SK-N-SH treated with all-trans-retinoic acid at 6 μM for 48 hours (cell line): ENCODE results near the gene SMYD3.

Experiments
- ATAC-seq: fragments of 200-7000 bp; cut with Tn5 transposase; 3 replicates; pipeline ENCODE4 v1.9.1; 2020; ENCODE audit warnings: mild to moderate bottlenecking, moderate library complexity
- ARNTL ChIP-seq: fragments of 450-650 bp; formaldehyde crosslinking; IDR thresholded peaks from 2 replicates; pipeline ENCODE4 v1.5.0; 2020; ENCODE audit warnings: low read depth, mild to moderate bottlenecking, moderate library complexity, borderline replicate concordance
- BACH2 ChIP-seq: fragments of 250-450 bp; sonication (Bioruptor Pico); IDR thresholded peaks from 2 replicates; pipeline ENCODE4 v1.9.0; 2021; ENCODE audit warnings: mild to moderate bottlenecking, borderline replicate concordance
- CSDC2 ChIP-seq: fragments of 250-450 bp; sonication (Bioruptor Pico); IDR thresholded peaks from 2 replicates; pipeline ENCODE4 v1.5.0; 2020; ENCODE audit warnings: mild to moderate bottlenecking, moderate library complexity
- CSRNP3 ChIP-seq: fragments of 250-450 bp; sonication (Bioruptor Pico); IDR thresholded peaks from 2 replicates; pipeline ENCODE4 v1.5.1; 2021; ENCODE audit warnings: mild to moderate bottlenecking, moderate library complexity
- ESRRG ChIP-seq: fragments of 250-450 bp; sonication (Bioruptor Pico); IDR thresholded peaks from 2 replicates; pipeline ENCODE4 v1.6.1; 2021; ENCODE audit warnings: mild to moderate bottlenecking
- GLIS3 ChIP-seq: fragments of 250-450 bp; sonication (Bioruptor Pico); IDR thresholded peaks from 2 replicates; pipeline ENCODE4 v1.5.0; 2020; ENCODE audit warnings: mild to moderate bottlenecking, moderate library complexity
- ISL1 ChIP-seq: fragments of 250-450 bp; sonication (Bioruptor Pico); IDR thresholded peaks from 2 replicates; pipeline ENCODE4 v2.1.2; 2022; ENCODE audit warnings: mild to moderate bottlenecking, moderate library complexity
- OSR1 ChIP-seq: fragments of 250-450 bp; sonication (Bioruptor Pico); IDR thresholded peaks from 2 replicates; pipeline ENCODE4 v1.8.0; 2022; ENCODE audit warnings: moderate library complexity, mild to moderate bottlenecking, inconsistent platforms
- POU6F1 ChIP-seq: fragments of 250-450 bp; sonication (Bioruptor Pico); IDR thresholded peaks from 2 replicates; pipeline ENCODE4 v1.8.0; 2021; ENCODE audit warnings: low read depth, mild to moderate bottlenecking, moderate library complexity, borderline replicate concordance
- PPARA ChIP-seq: fragments of 250-450 bp; sonication (Bioruptor Pico); IDR thresholded peaks from 2 replicates; pipeline ENCODE4 v1.5.0; 2020; ENCODE audit warnings: mild to moderate bottlenecking, borderline replicate concordance
- RARB ChIP-seq: fragments of 250-450 bp; sonication (Bioruptor Pico); IDR thresholded peaks from 2 replicates; pipeline ENCODE4 v1.8.0; 2021; ENCODE audit warnings: mild to moderate bottlenecking, moderate library complexity
- SNAI2 ChIP-seq: fragments of 250-450 bp; sonication (Bioruptor Pico); IDR thresholded peaks from 2 replicates; pipeline ENCODE4 v1.5.0; 2020; ENCODE audit warnings: mild to moderate bottlenecking, moderate library complexity
- TCF4 ChIP-seq: fragments of 250-450 bp; sonication (Bioruptor Pico); IDR thresholded peaks from 2 replicates; pipeline ENCODE4 v1.8.0; 2021; ENCODE audit warnings: mild to moderate bottlenecking, moderate library complexity, borderline replicate concordance
- TOX ChIP-seq: fragments of 250-450 bp; sonication (Bioruptor Pico); IDR thresholded peaks from 2 replicates; pipeline ENCODE4 v1.8.0; 2021; ENCODE audit warnings: mild to moderate bottlenecking, moderate library complexity, borderline replicate concordance
- ZFP3 ChIP-seq: fragments of 250-450 bp; sonication (Bioruptor Pico); IDR thresholded peaks from 2 replicates; pipeline ENCODE4 v1.5.0; 2020; ENCODE audit warnings: mild to moderate bottlenecking, moderate library complexity
- ZFP30 ChIP-seq: fragments of 450-650 bp; formaldehyde crosslinking; IDR thresholded peaks from 2 replicates; pipeline ENCODE4 v1.5.0; 2022; ENCODE audit warnings: mild to moderate bottlenecking, moderate library complexity
- ZNF565 ChIP-seq: fragments of 450-650 bp; formaldehyde crosslinking; conservative IDR thresholded peaks from 2 replicates; pipeline ENCODE4 v1.5.0; 2020; ENCODE audit warnings: low read depth, mild to moderate bottlenecking, moderate library complexity
- ZNF70 ChIP-seq: fragments of 450-650 bp; formaldehyde crosslinking; IDR thresholded peaks from 2 replicates; pipeline ENCODE4 v1.5.0; 2020; ENCODE audit warnings: mild to moderate bottlenecking, moderate library complexity
- ZNF8 ChIP-seq: fragments of 450-650 bp; formaldehyde crosslinking; IDR thresholded peaks from 2 replicates; pipeline ENCODE4 v1.5.0; 2020; ENCODE audit warnings: mild to moderate bottlenecking, moderate library complexity
- TF ChIP-seq, protein P1 (sequence below): fragments of 250-450 bp; sonication (Bioruptor Pico); IDR thresholded peaks from 2 replicates; pipeline ENCODE4 v1.8.0; 2020; ENCODE audit warnings: mild to moderate bottlenecking, moderate library complexity, borderline replicate concordance
- TF ChIP-seq, protein P2 (sequence below): fragments of 250-450 bp; sonication (Bioruptor Pico); IDR thresholded peaks from 2 replicates; pipeline ENCODE4 v1.5.0; 2020; ENCODE audit warnings: mild to moderate bottlenecking, moderate library complexity

Gene SMYD3

DNA sequence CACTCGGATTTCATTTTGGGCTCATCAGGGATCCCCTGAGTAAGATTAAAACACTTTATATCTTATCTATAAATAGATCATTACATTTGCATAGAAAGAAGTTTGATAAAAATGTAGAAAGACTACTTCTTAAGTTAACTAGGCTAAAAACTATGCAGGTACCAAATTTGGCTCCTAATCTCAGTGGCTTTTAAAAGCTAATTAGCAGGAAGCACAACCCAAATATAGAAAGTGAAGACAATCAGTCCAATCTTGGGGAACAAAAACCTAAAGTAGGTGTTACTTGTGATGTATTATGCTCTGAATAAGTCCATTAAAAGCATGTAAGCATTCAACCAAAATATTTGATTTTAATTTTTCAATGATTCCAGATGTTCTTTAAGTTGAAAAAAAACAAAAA lies 35.4 kb downstream of the SMYD3 start:
- ATAC-seq, result no peak
- TF ChIP-seq CSDC2 (CRISPR knock-in tag), result no peak
- no peak for TF ChIP-seq ZFP30 (CRISPR knock-in tag)
- no peak for TF ChIP-seq PPARA
- TF ChIP-seq ISL1, result no peak
- TF ChIP-seq ZNF8 (CRISPR knock-in tag), result no peak
- no peak for TF ChIP-seq RARB
- TF ChIP-seq OSR1 (CRISPR knock-in tag), result no peak
- TF ChIP-seq, protein P1, sequence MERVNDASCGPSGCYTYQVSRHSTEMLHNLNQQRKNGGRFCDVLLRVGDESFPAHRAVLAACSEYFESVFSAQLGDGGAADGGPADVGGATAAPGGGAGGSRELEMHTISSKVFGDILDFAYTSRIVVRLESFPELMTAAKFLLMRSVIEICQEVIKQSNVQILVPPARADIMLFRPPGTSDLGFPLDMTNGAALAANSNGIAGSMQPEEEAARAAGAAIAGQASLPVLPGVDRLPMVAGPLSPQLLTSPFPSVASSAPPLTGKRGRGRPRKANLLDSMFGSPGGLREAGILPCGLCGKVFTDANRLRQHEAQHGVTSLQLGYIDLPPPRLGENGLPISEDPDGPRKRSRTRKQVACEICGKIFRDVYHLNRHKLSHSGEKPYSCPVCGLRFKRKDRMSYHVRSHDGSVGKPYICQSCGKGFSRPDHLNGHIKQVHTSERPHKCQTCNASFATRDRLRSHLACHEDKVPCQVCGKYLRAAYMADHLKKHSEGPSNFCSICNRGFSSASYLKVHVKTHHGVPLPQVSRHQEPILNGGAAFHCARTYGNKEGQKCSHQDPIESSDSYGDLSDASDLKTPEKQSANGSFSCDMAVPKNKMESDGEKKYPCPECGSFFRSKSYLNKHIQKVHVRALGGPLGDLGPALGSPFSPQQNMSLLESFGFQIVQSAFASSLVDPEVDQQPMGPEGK (CRISPR knock-in tag), result no peak
- TF ChIP-seq ESRRG, result no peak
- TF ChIP-seq ZFP3 (CRISPR knock-in tag), result no peak
- TF ChIP-seq POU6F1 (CRISPR knock-in tag), result no peak
- no peak for TF ChIP-seq ZNF70 (CRISPR knock-in tag)
- TF ChIP-seq TCF4 (CRISPR knock-in tag), result no peak
- TF ChIP-seq GLIS3 (CRISPR knock-in tag), result no peak
- TF ChIP-seq CSRNP3 (CRISPR knock-in tag), result no peak
- TF ChIP-seq, all 23 proteins: peak for 0

DNA sequence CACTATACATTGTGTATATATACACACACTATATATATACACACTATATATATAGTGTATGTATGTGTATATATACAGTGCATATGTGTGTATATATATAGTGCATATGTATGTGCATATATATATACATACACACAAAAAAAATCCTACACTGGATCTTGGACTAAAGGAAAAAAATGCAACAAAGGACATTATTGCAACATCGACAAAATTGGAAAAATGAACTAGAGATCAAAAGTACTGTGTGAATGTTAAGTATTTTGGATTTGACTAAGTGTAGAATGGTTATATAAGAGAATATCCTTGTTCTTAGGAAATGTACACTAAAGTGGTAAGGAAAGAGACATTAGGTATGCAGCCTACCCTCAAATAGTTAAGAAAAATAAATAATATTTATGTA lies 36.5 kb downstream of the SMYD3 start:
- no peak for ATAC-seq
- TF ChIP-seq CSDC2 (CRISPR knock-in tag), result no peak
- TF ChIP-seq ZNF8 (CRISPR knock-in tag), result no peak
- TF ChIP-seq SNAI2 (CRISPR knock-in tag), result no peak

- ATAC-seq, result no peak
Measured at GRCh38 chr1:246462986-246463385, 44.1 kb downstream of the SMYD3 start.

More at GRCh38 chr1:246462986-246463385, 44.1 kb downstream of the SMYD3 start:
- TF ChIP-seq PPARA (no peak), BACH2 (no peak), ZFP3 (CRISPR knock-in tag) (no peak), GLIS3 (CRISPR knock-in tag) (no peak), ARNTL (no peak), POU6F1 (CRISPR knock-in tag) (no peak), ESRRG (no peak), CSRNP3 (CRISPR knock-in tag) (no peak), ISL1 (no peak), SNAI2 (CRISPR knock-in tag) (no peak), TOX (CRISPR knock-in tag) (no peak), ZNF565 (CRISPR knock-in tag) (no peak), ZNF8 (CRISPR knock-in tag) (no peak), RARB (no peak), CSDC2 (CRISPR knock-in tag) (no peak)
- TF ChIP-seq, protein P2, sequence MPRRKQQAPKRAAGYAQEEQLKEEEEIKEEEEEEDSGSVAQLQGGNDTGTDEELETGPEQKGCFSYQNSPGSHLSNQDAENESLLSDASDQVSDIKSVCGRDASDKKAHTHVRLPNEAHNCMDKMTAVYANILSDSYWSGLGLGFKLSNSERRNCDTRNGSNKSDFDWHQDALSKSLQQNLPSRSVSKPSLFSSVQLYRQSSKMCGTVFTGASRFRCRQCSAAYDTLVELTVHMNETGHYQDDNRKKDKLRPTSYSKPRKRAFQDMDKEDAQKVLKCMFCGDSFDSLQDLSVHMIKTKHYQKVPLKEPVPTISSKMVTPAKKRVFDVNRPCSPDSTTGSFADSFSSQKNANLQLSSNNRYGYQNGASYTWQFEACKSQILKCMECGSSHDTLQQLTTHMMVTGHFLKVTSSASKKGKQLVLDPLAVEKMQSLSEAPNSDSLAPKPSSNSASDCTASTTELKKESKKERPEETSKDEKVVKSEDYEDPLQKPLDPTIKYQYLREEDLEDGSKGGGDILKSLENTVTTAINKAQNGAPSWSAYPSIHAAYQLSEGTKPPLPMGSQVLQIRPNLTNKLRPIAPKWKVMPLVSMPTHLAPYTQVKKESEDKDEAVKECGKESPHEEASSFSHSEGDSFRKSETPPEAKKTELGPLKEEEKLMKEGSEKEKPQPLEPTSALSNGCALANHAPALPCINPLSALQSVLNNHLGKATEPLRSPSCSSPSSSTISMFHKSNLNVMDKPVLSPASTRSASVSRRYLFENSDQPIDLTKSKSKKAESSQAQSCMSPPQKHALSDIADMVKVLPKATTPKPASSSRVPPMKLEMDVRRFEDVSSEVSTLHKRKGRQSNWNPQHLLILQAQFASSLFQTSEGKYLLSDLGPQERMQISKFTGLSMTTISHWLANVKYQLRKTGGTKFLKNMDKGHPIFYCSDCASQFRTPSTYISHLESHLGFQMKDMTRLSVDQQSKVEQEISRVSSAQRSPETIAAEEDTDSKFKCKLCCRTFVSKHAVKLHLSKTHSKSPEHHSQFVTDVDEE (CRISPR knock-in tag), result no peak
- TF ChIP-seq, protein P1 (CRISPR knock-in tag), result no peak
